Measurements from ENCODE around the gene GABRG1. TPM values are rescaled to one million over a fixed set of nuclear protein-coding genes. Genes with fewer than 3 reads are reported as not detected.

Gene GABRG1
- total RNA-seq (not detected), polyA plus RNA-seq (not detected), total RNA-seq (0 to 0.17 (median 0) reads per million in 6 experiments)

- H3K27me3 Mint-ChIP-seq = no peaks in the 10 kb centered on the region
- H3K27ac Mint-ChIP-seq = no peak within 1 kb of the TSS
- H3K9me3 Mint-ChIP-seq = peaks cover 0 to 11% (median 4%) of the 10 kb centered on the region in 9 donors
- H3K36me3 Mint-ChIP-seq = no peaks in the 10 kb centered on the region
- H3K4me1 Mint-ChIP-seq = peaks cover 0 to 2% (median 0%) of the 10 kb centered on the region in 4 donors
- POLR2A ChIA-PET = no interaction called here
- no peak within 1 kb of the TSS for H3K4me3 Mint-ChIP-seq
- no peak for DNase-seq
- no peak for ATAC-seq
Observed at GRCh38 chr4:46123913-46124755, at the start of gene GABRG1. TSS of gene GABRG1 (minus strand) at chr4:46124054. CDS start at chr4:46123913, 141 bp downstream.

- POLR2A ChIA-PET = no interaction called here
- DNase-seq = no peak
- no peak overlapping the region for H3K4me3 Mint-ChIP-seq
- peaks cover 8 to 41% (median 15%) of the 10 kb centered on the region in 9 donors for H3K9me3 Mint-ChIP-seq
- H3K27me3 Mint-ChIP-seq = no peaks in the 10 kb centered on the region
- no peak for ATAC-seq
- no peak overlapping the region for H3K27ac Mint-ChIP-seq
- no peaks in the 10 kb centered on the region for H3K4me1 Mint-ChIP-seq
- peaks cover 0 to 10% (median 0%) of the 10 kb centered on the region in 3 donors for H3K36me3 Mint-ChIP-seq
Observed at GRCh38 chr4:46146993-46147392, 23.1 kb upstream of the GABRG1 start.

GRCh38 chr4:46131498-46132057 is 7.7 kb upstream of the GABRG1 start:
- ATAC-seq = no peak
- Mint-ChIP-seq H3K36me3 (no peaks in the 10 kb centered on the region), H3K4me1 (no peaks in the 10 kb centered on the region), H3K4me3 (no peak overlapping the region), H3K27me3 (no peaks in the 10 kb centered on the region), H3K9me3 (peaks cover 0 to 22% (median 5%) of the 10 kb centered on the region in 9 donors), H3K27ac (no peak overlapping the region)
- DNase-seq = no peak
- POLR2A ChIA-PET = no interaction called here

- Mint-ChIP-seq H3K36me3 (no peaks in the 10 kb centered on the region), H3K27me3 (no peaks in the 10 kb centered on the region), H3K27ac (no peak overlapping the region), H3K9me3 (peaks cover 0 to 17% (median 2%) of the 10 kb centered on the region in 9 donors), H3K4me1 (peaks cover 0 to 2% (median 0%) of the 10 kb centered on the region in 4 donors), H3K4me3 (no peak overlapping the region)
- ATAC-seq = no peak
- POLR2A ChIA-PET = no interaction called here
- DNase-seq = no peak
Observed at GRCh38 chr4:46124773-46125413, 1.0 kb upstream of the GABRG1 start.

DNA sequence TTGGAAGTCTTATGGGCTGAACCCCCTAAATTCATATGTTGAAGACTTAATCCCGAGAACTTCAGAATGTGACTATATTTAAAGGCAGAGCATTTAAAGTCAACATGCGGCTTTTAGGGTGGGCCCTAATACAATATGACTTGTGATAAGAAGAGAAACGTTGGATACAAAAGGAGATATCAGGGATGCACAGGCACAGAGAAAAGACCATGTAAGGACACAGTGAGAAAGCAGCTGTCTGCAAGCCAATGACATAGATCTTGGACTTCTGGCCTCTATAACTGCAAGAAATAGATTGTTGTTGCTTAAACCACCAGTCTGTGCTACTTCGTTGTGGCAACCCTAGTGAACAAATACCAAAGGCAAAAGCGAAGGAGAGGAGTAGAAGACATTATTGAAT is 42.2 kb downstream of the GABRG1 start:
- DNase-seq = no peak
- peaks cover 0 to 31% (median 5%) of the 10 kb centered on the region in 9 donors for H3K9me3 Mint-ChIP-seq
- H3K4me1 Mint-ChIP-seq = no peaks in the 10 kb centered on the region
- no peak overlapping the region for H3K4me3 Mint-ChIP-seq
- H3K27ac Mint-ChIP-seq = no peak overlapping the region
- no peaks in the 10 kb centered on the region for H3K27me3 Mint-ChIP-seq
- ATAC-seq = no peak
- POLR2A ChIA-PET = no interaction called here
- no peaks in the 10 kb centered on the region for H3K36me3 Mint-ChIP-seq

DNA sequence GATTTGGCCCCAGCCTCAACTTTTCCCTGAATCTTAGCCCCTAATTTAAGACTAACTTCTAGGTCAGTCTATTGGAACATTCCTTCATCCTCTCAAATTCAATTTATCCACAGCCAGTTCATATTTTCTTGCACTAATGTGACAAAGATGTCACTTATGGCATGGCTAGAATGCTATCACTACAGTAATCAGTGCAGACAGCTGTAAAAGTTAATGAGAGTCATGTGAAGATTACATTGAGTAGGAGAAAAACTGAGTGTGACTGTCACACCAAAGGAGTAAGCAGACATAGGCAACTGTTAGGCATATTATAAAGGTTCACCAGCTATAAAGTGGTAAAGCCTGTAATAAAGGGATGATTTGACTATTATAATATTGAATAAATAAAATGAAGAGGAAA is 42.6 kb downstream of the GABRG1 start:
- ATAC-seq (no peak), DNase-seq (no peak)
- no peaks in the 10 kb centered on the region for H3K36me3 Mint-ChIP-seq
- POLR2A ChIA-PET = no interaction called here
- no peak overlapping the region for H3K27ac Mint-ChIP-seq
- peaks cover 0 to 31% (median 5%) of the 10 kb centered on the region in 9 donors for H3K9me3 Mint-ChIP-seq
- H3K4me1 Mint-ChIP-seq = no peaks in the 10 kb centered on the region
- no peak overlapping the region for H3K4me3 Mint-ChIP-seq
- no peaks in the 10 kb centered on the region for H3K27me3 Mint-ChIP-seq

DNA sequence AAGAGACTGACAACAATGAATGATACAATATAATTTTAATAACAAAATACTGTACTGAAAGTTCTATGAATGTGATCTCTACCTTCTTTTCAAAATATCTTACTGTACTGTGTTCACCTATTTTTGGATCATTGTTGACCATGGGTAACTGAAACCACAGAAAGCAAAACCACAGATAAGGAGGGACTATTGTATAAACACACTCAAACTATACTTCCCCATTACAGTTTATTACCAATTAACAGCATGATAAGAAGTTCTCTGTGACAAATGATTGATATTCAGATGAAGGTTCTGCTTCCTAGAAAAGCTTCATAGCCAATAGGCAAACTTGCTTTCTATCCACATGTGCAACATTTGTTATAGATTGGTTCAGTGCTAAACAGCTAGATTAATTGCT is 50.1 kb downstream of the GABRG1 start:
- H3K4me1 Mint-ChIP-seq = no peaks in the 10 kb centered on the region
- no peak overlapping the region for H3K27ac Mint-ChIP-seq
- H3K27me3 Mint-ChIP-seq = no peaks in the 10 kb centered on the region
- ATAC-seq = no peak
- no peak overlapping the region for H3K4me3 Mint-ChIP-seq
- no peak for DNase-seq
- no peaks in the 10 kb centered on the region for H3K36me3 Mint-ChIP-seq
- H3K9me3 Mint-ChIP-seq = peaks cover 0 to 13% (median 0%) of the 10 kb centered on the region in 9 donors
- POLR2A ChIA-PET = no interaction called here

GRCh38 chr4:46051392-46051791 is 72.5 kb downstream of the GABRG1 start:
- no peaks in the 10 kb centered on the region for H3K36me3 Mint-ChIP-seq
- POLR2A ChIA-PET = no interaction called here

GRCh38 chr4:46032056-46032455 is 91.8 kb downstream of the GABRG1 start:
- DNase-seq = no peak
- Mint-ChIP-seq H3K27ac (peak overlapping the region in 1 of 10 donors; percentile 50), H3K4me1 (no peaks in the 10 kb centered on the region), H3K4me3 (no peak overlapping the region), H3K36me3 (peaks cover 0 to 3% (median 0%) of the 10 kb centered on the region in 3 donors), H3K9me3 (peaks cover 0 to 36% (median 11%) of the 10 kb centered on the region in 9 donors), H3K27me3 (no peaks in the 10 kb centered on the region)
- POLR2A ChIA-PET = no interaction called here
- ATAC-seq = no peak

More at GRCh38 chr4:46051392-46051791, 72.5 kb downstream of the GABRG1 start:
- ATAC-seq = no peak
- no peak for DNase-seq
- peaks cover 0 to 31% (median 15%) of the 10 kb centered on the region in 9 donors for H3K9me3 Mint-ChIP-seq
- H3K27me3 Mint-ChIP-seq = no peaks in the 10 kb centered on the region
- no peaks in the 10 kb centered on the region for H3K4me1 Mint-ChIP-seq
- no peak overlapping the region for H3K27ac Mint-ChIP-seq
- no peak overlapping the region for H3K4me3 Mint-ChIP-seq

DNA sequence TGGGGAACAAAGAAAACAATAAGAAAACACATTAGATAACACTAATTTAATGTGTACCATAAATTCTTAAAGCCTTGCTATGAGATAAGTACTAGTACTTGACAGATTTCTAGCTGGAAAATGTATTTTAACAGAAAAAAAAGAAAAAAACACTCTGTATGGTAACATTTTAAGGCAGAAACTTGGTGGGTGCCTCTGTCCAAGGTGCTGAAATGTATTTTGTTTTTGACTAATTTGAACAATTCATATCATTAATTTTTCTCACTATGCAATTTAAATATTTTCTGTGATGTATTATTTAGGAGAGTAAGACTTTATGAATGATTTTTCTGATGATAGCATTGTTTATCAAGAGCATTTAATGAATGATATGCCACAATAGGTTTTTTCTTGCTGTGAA is 107.5 kb downstream of the GABRG1 start:
- no peak for ATAC-seq
- Mint-ChIP-seq H3K36me3 (no peaks in the 10 kb centered on the region), H3K4me3 (no peak overlapping the region), H3K9me3 (peaks cover 2 to 24% (median 11%) of the 10 kb centered on the region in 9 donors), H3K27ac (no peak overlapping the region), H3K27me3 (no peaks in the 10 kb centered on the region), H3K4me1 (no peaks in the 10 kb centered on the region)
- DNase-seq = no peak
- POLR2A ChIA-PET = no interaction called here

- H3K4me3 Mint-ChIP-seq = no peak overlapping the region
- no peaks in the 10 kb centered on the region for H3K4me1 Mint-ChIP-seq
- no peaks in the 10 kb centered on the region for H3K36me3 Mint-ChIP-seq
- no peaks in the 10 kb centered on the region for H3K27me3 Mint-ChIP-seq
- no peak for ATAC-seq
- H3K27ac Mint-ChIP-seq = no peak overlapping the region
- DNase-seq = no peak
- POLR2A ChIA-PET = no interaction called here
- peaks cover 0 to 28% (median 10%) of the 10 kb centered on the region in 9 donors for H3K9me3 Mint-ChIP-seq
Observed at GRCh38 chr4:45992728-45993127, 131.1 kb downstream of the GABRG1 start.

DNA sequence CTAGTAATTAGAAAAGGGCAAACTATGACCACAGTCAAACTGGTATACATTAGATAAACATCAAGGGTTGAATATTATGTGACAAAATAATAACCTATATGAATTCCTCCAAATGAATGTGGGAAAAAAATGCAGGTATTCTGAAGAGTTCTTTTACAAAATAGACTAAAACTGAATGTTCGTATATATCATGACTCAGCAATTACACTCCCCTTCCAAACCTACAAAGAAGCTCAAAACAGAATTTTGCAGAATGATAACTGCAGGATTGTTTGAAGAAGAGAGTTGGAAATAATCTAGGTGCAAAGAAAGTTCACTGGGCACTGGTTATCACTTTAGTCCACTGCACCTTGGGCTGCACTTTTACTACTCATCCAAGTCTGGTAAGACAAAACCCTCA is 134.1 kb downstream of the GABRG1 start:
- H3K4me3 Mint-ChIP-seq = no peak overlapping the region
- DNase-seq (no peak), ATAC-seq (no peak)
- H3K4me1 Mint-ChIP-seq = no peaks in the 10 kb centered on the region
- no peaks in the 10 kb centered on the region for H3K27me3 Mint-ChIP-seq
- POLR2A ChIA-PET = no interaction called here
- no peak overlapping the region for H3K27ac Mint-ChIP-seq
- no peaks in the 10 kb centered on the region for H3K36me3 Mint-ChIP-seq
- H3K9me3 Mint-ChIP-seq = peaks cover 0 to 24% (median 5%) of the 10 kb centered on the region in 9 donors

DNA sequence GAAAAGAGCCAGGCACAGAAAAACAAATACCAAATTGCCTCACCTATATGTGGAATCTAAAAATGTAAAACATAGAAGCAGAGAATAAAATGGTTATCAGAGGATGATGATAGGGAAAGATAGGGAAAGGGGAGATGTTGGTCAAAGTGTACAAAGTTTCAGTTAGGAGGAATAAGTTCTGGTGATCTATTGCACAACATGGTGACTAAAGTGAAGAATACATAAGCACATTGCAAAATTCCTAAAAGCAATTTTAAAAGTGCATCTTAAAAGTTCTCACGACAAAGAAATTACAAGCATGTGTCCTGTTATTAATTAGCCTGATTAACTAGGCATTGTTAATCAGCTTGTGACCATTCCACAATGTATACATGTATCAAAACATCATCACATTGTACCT is 136.0 kb downstream of the GABRG1 start:
- no peaks in the 10 kb centered on the region for H3K27me3 Mint-ChIP-seq
- H3K36me3 Mint-ChIP-seq = no peaks in the 10 kb centered on the region
- POLR2A ChIA-PET = no interaction called here
- ATAC-seq (no peak), DNase-seq (no peak)
- H3K27ac Mint-ChIP-seq = no peak overlapping the region
- H3K9me3 Mint-ChIP-seq = peaks cover 0 to 26% (median 7%) of the 10 kb centered on the region in 9 donors
- no peak overlapping the region for H3K4me3 Mint-ChIP-seq
- H3K4me1 Mint-ChIP-seq = no peaks in the 10 kb centered on the region
